ENCODE data around the gene SPATS2L.

The SPATS2L gene

DNA sequence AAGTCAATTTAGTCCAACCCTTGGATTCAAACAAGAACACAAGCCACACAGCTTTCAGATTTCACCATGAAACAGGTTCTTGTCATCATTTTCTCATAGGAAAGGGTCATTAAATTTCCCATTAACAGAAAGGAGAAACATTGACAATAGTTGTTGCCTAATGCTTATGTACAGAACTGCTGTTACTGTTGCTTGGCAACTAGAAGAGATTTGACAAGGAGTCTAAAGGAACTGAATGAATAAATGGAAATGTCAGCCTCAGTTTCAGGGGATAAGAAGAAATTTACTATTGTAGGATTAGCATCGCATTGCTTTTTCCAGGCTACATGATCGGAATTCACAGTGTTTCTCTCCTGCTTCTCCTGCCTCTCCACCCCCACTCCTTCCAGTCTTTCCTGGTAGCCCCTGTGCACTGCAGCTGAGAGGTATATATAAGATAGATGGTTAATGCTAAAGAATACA, 90.3 kb downstream of the SPATS2L start:
- Histone ChIP-seq H3K4me3 (ENCODE audit: low read length) (no peak overlapping the region), H3K9me3 (ENCODE audit: control insufficient read depth, insufficient read depth, low read length) (no peaks in the 10 kb centered on the region), H4K20me1 (ENCODE audit: control insufficient read depth, insufficient read depth, low read depth, low read length) (no peaks in the 10 kb centered on the region), H3K27ac (ENCODE audit: low read depth, low read length) (no peak overlapping the region), H3F3A (ENCODE audit: control insufficient read depth, insufficient read depth) (no peaks in the 10 kb centered on the region), H3K9me2 (replicated peaks; ENCODE audit: control insufficient read depth, low read length) (no peaks in the 10 kb centered on the region), H3K4me2 (ENCODE audit: low read length) (no peak overlapping the region), H3K27me3 (ENCODE audit: control insufficient read depth, low read length) (no peaks in the 10 kb centered on the region), H3K36me3 (ENCODE audit: control insufficient read depth, low read length) (no peaks in the 10 kb centered on the region), H3K4me1 (ENCODE audit: control insufficient read depth, low read length) (no peaks in the 10 kb centered on the region), H3K79me2 (ENCODE audit: control insufficient read depth, low read length) (no peaks in the 10 kb centered on the region)
- no peak for TF ChIP-seq EZH2phosphoT487 (IDR thresholded peaks at IDR 0.05; ENCODE audit: borderline replicate concordance, low read length)
- TF ChIP-seq, protein P1, sequence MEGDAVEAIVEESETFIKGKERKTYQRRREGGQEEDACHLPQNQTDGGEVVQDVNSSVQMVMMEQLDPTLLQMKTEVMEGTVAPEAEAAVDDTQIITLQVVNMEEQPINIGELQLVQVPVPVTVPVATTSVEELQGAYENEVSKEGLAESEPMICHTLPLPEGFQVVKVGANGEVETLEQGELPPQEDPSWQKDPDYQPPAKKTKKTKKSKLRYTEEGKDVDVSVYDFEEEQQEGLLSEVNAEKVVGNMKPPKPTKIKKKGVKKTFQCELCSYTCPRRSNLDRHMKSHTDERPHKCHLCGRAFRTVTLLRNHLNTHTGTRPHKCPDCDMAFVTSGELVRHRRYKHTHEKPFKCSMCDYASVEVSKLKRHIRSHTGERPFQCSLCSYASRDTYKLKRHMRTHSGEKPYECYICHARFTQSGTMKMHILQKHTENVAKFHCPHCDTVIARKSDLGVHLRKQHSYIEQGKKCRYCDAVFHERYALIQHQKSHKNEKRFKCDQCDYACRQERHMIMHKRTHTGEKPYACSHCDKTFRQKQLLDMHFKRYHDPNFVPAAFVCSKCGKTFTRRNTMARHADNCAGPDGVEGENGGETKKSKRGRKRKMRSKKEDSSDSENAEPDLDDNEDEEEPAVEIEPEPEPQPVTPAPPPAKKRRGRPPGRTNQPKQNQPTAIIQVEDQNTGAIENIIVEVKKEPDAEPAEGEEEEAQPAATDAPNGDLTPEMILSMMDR (IDR thresholded peaks at IDR 0.05; ENCODE audit: low read depth, low read length, poor library complexity, severe bottlenecking) = no peak

DNA sequence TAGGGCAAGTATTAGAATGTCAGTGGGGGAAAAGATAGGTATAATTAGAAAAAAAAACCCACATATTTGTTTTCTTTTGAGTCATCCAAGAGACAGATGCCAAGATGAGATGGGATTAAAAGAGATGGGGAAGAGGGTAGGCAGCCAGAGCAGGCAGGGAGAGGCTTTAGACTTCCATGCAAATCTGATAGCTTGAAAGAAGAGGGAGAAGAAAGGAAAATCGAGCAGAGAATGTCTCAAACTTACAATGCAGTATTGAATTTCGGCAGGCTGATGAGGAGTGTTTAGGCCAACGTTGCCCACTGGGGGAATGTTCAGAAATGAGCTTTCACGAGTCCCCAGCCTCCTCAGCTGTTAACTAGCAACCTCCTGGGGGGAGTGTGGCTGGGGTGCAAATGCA, 91.3 kb downstream of the SPATS2L start:
- Histone ChIP-seq H3K9me2 (replicated peaks; ENCODE audit: control insufficient read depth, low read length) (no peaks in the 10 kb centered on the region), H3K36me3 (ENCODE audit: control insufficient read depth, low read length) (no peaks in the 10 kb centered on the region), H3K27me3 (ENCODE audit: control insufficient read depth, low read length) (no peaks in the 10 kb centered on the region), H3K27ac (ENCODE audit: low read depth, low read length) (no peak overlapping the region), H3K9me3 (ENCODE audit: control insufficient read depth, insufficient read depth, low read length) (no peaks in the 10 kb centered on the region), H3K4me2 (ENCODE audit: low read length) (no peak overlapping the region), H4K20me1 (ENCODE audit: control insufficient read depth, insufficient read depth, low read depth, low read length) (no peaks in the 10 kb centered on the region), H3F3A (ENCODE audit: control insufficient read depth, insufficient read depth) (no peaks in the 10 kb centered on the region), H3K79me2 (ENCODE audit: control insufficient read depth, low read length) (no peaks in the 10 kb centered on the region), H3K4me3 (ENCODE audit: low read length) (no peak overlapping the region), H3K4me1 (ENCODE audit: control insufficient read depth, low read length) (no peaks in the 10 kb centered on the region)
- TF ChIP-seq, protein P1 (IDR thresholded peaks at IDR 0.05; ENCODE audit: low read depth, low read length, poor library complexity, severe bottlenecking) = no peak
- TF ChIP-seq EZH2phosphoT487 (IDR thresholded peaks at IDR 0.05; ENCODE audit: borderline replicate concordance, low read length) = no peak

DNA sequence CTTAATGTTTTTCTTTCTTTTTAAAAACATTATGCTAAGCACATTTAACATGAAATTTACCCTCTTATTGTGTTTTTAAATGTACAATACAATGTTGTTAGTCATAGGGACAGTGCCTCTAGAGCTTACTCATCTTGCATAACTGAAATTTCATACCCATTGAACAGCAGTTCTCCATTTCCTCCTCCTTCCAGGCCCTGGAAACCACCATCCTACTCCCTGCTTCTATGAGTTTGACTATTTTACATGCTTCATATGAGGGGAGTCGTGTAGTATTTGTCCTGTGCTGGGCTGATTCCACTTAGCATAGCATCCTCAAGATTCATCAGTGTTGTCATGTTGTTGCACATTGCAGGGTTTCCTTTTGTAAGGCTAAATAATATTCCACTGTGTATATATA, 92.6 kb downstream of the SPATS2L start:
- Histone ChIP-seq H3K9me2 (replicated peaks; ENCODE audit: control insufficient read depth, low read length) (no peaks in the 10 kb centered on the region), H3K27me3 (ENCODE audit: control insufficient read depth, low read length) (no peaks in the 10 kb centered on the region), H3K4me3 (ENCODE audit: low read length) (no peak overlapping the region)

More for the DNA sequence above, 92.6 kb downstream of the SPATS2L start:
- Histone ChIP-seq H3K4me2 (ENCODE audit: low read length) (no peak overlapping the region), H3K4me1 (ENCODE audit: control insufficient read depth, low read length) (no peaks in the 10 kb centered on the region), H3K36me3 (ENCODE audit: control insufficient read depth, low read length) (no peaks in the 10 kb centered on the region), H4K20me1 (ENCODE audit: control insufficient read depth, insufficient read depth, low read depth, low read length) (no peaks in the 10 kb centered on the region), H3K79me2 (ENCODE audit: control insufficient read depth, low read length) (no peaks in the 10 kb centered on the region), H3F3A (ENCODE audit: control insufficient read depth, insufficient read depth) (no peaks in the 10 kb centered on the region), H3K27ac (ENCODE audit: low read depth, low read length) (no peak overlapping the region), H3K9me3 (ENCODE audit: control insufficient read depth, insufficient read depth, low read length) (no peaks in the 10 kb centered on the region)
- no peak for TF ChIP-seq EZH2phosphoT487 (IDR thresholded peaks at IDR 0.05; ENCODE audit: borderline replicate concordance, low read length)
- TF ChIP-seq, protein P1 (IDR thresholded peaks at IDR 0.05; ENCODE audit: low read depth, low read length, poor library complexity, severe bottlenecking) = no peak
